Activated T-cell treated with anti-CD3 and anti-CD28 coated beads, Interleukin-2, amount 50 U/mL, for 72 hours (primary cell): ENCODE measurements around the gene CISH. TPM values are rescaled to one million over a fixed set of nuclear protein-coding genes. Genes with fewer than 3 reads are reported as not detected.

Experiments used
- ATAC-seq, 2 donors: fragments of 150-1000 bp; cut with Tn5 transposase; replicated peaks in 1 of 2; 2 replicates each; pipeline ENCODE4 v1.10.0; 2021; ENCODE audit warnings: moderate library complexity in 2 of 2, mild to moderate bottlenecking in 1 of 2
- DNase-seq, 2 donors: peaks; one replicate each; pipeline ENCODE4 v3.0.0; 2021 to 2022; ENCODE audit warnings: mixed read lengths in 1 of 2
- H3K27ac Mint-ChIP-seq: one replicate; pipeline ENCODE4 v1.8.0; 2022; ENCODE audit warnings: mild to moderate bottlenecking, moderate library complexity, mixed read lengths
- H3K27me3 Mint-ChIP-seq: one replicate; pipeline ENCODE4 v1.8.0; 2022; ENCODE audit warnings: low read depth, mixed read lengths
- H3K36me3 Mint-ChIP-seq, 2 donors: one replicate each; pipeline ENCODE4 v1.8.0; 2022; ENCODE audit warnings: mixed read lengths in 2 of 2, mild to moderate bottlenecking in 1 of 2; ENCODE audit not compliant: insufficient read depth in 2 of 2
- H3K4me1 Mint-ChIP-seq: one replicate; pipeline ENCODE4 v1.8.0; 2022; ENCODE audit warnings: low read depth, mixed read lengths
- H3K4me3 Mint-ChIP-seq, 2 donors: one replicate each; pipeline ENCODE4 v1.8.0; 2022; ENCODE audit warnings: mild to moderate bottlenecking in 2 of 2, mixed read lengths in 2 of 2, moderate library complexity in 2 of 2
- H3K9me3 Mint-ChIP-seq, 2 donors: one replicate each; pipeline ENCODE4 v1.8.0; 2022; ENCODE audit warnings: mixed read lengths in 2 of 2
- total RNA-seq, 2 donors: library from RNA; stranded (reverse); gene quantifications; one replicate each; pipeline ENCODE4 v1.2.3, GENCODE V29; 2022

CISH gene
- total RNA-seq, 2 donors from 2014 or later: 242 to 271 TPM

DNA sequence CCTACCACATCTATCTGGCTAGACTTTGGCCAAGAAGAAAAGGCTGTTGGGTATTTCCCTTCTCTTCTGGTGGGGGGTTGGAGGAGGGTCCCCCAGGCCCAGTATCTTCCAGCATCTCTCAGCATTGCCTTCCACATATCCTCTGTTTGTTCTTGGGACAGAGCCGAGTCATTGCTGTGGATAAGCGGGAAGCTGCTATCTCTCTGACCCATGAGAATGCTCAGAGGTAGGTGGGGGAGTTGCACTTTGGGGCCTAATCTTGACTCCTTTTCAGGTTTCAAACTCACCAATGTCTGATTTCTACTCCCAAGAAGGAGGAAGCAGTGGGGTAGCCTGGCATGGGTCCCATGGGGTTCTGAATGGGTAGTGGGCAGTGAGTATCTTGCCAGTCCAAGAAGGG, 34.2 kb downstream of the CISH start:
- Mint-ChIP-seq H3K27ac (peak overlapping the region; percentile 55), H3K9me3 (no peaks in the 10 kb centered on the region), H3K27me3 (no peaks in the 10 kb centered on the region), H3K4me1 (peaks cover 86% of the 10 kb centered on the region), H3K4me3 (no peak overlapping the region), H3K36me3 (peaks cover 7 to 18% of the 10 kb centered on the region in 2 donors)
- DNase-seq (no peak), ATAC-seq (no peak)

DNA sequence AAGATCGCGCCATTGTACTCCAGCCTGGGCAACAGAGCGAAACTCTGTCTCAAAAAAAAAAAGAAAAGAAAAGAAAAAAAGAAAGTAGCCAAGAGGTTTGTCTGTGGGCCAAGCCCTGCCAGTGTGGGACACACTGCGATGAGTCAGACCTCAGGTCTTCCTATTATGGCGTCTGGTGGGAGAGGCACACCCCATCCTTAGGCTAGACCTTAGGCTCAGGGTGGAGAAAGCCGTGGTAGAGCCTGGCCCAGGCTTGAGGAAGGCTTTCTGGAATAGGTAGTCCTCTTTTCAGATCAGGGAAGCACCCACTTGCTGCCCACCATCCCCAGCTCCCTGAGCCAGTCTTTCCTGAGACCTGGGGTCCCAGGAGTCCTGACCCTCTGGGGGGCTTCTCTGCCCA, 36.2 kb downstream of the CISH start:
- Mint-ChIP-seq H3K27ac (peak overlapping the region; percentile 92), H3K9me3 (no peaks in the 10 kb centered on the region), H3K27me3 (no peaks in the 10 kb centered on the region), H3K4me1 (peaks cover 89% of the 10 kb centered on the region), H3K36me3 (peaks cover 7 to 16% of the 10 kb centered on the region in 2 donors), H3K4me3 (peak overlapping the region; percentile 22 to 95)
- ATAC-seq (no peak), DNase-seq (no peak)

DNA sequence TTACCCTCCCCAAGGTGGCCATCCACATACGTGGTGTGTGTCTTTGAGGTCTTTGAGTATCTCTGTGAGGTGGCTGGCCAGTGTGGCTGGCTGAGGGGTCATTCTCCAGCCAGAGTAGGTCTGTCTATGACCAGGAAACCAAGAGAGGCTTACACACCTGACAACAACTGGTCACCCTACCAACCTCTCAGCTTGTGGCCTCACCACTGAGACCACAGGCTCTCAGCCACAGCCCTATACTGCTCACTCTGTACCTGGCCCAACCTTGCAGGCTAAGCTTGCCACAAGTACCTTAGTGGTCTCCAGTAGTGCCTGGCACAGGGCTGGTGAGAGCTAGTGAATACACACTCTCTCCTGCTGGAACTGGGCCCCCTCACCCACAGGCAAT, 37.1 kb downstream of the CISH start:
- peak overlapping the region; percentile 95 to 96 for H3K4me3 Mint-ChIP-seq
- ATAC-seq (peak; percentile 17 to 34), DNase-seq (peak; percentile 78 to 80)
- peaks cover 81% of the 10 kb centered on the region for H3K4me1 Mint-ChIP-seq
- H3K9me3 Mint-ChIP-seq: no peaks in the 10 kb centered on the region
- H3K27me3 Mint-ChIP-seq: no peaks in the 10 kb centered on the region
- peaks cover 9 to 16% of the 10 kb centered on the region in 2 donors for H3K36me3 Mint-ChIP-seq
- H3K27ac Mint-ChIP-seq: peak overlapping the region; percentile 92

DNA sequence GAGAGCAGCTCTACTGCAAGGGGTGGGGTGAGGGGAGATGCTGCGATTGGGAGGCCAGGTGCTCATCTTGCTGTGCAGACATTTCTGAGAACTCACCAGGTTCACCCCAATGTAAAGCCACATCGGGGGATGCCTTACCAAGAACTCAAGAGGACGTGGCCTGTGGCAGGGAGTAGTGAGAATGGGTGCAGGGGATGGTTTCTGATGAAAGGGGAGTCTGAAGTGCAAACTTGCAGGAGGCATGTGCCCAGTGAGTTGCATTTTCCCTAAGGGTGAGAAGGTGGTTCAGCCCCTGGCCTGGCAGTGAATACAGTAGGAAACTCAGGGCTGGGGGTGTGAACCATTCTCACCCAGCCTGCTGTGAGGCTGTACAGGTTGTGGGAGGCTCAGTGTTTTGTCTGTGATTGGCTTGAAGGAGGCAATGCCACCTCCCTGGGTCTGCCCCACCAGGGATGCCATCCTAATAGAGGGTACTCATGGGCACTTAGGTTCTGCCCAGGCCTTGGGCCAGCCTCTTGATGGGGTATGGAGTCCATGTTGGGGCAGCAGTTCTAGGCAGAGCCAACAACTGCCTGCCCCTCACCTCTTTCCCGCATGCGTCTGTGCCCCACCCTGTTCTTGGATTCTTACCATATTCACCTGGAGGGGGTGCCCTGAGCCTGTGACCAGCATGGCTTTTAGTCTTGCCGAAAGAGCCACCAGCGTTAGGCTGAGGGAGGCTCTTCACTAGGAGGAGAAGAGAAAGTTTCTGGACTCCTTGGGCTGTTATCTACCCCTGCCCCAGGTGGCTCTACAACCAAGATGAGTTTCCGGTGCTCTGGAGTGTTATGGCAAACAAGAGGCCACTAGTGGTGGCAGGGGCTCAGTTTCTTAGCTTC, 37.8 kb downstream of the CISH start:
- Mint-ChIP-seq H3K27me3 (no peaks in the 10 kb centered on the region), H3K36me3 (peaks cover 10 to 15% of the 10 kb centered on the region in 2 donors), H3K4me1 (peaks cover 75% of the 10 kb centered on the region), H3K4me3 (peak overlapping the region; percentile 95 to 96), H3K27ac (peak overlapping the region; percentile 92), H3K9me3 (no peaks in the 10 kb centered on the region)
- peak; percentile 88 to 91 for DNase-seq
- ATAC-seq: peak; percentile 58 to 61

DNA sequence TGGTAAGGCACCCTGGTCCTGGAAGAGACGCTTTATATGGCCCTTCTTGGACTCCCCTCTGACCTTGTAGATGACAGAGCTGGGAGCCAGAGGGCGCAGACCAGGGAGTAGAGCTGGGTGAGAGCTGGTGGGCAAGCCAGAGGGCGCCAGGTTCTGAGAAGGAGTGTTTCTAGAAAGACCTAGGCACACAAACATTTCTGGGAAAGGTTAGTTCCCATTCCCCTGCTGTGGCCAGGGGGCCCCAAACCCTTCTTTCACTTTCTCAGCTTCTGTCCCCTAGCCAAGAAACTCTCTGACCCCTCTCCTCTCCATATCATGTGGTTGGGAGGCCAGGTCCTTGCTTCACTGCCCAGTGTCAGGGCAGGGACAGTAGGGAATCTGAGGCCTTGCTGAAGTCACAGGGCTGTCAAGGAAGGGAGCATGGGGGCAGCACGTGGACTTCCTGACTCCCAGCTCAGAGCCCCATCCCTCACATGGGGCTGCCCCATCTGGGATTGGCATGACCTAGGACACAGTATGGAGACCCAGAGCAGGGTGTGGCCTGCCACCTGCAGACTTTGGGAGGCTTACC, 38.7 kb downstream of the CISH start:
- peak; percentile 71 to 78 for DNase-seq
- Mint-ChIP-seq H3K27me3 (no peaks in the 10 kb centered on the region), H3K27ac (peak overlapping the region; percentile 92), H3K36me3 (peaks cover 10 to 15% of the 10 kb centered on the region in 2 donors), H3K4me3 (peak overlapping the region; percentile 95 to 96), H3K9me3 (no peaks in the 10 kb centered on the region), H3K4me1 (peaks cover 79% of the 10 kb centered on the region)
- peak; percentile 13 to 19 for ATAC-seq

DNA sequence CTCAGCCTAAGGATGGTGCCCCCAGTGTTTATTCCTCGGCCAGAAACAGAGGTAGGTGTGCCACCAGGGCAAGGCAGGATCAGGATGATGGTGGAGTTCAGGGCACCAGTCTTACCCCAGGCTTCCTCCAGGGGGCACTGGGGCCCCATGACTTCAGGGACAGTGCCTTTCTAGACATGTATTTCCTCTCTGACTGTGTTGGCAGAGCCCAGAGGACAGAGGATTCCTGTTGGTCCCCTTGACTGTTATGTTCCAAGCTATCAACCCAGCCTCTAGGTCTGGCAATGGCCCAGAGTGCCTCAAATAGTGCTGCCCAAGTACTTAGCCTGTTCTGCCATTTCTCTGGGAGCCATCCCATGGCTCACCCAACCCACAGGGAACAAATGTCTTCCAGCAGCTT, 39.4 kb downstream of the CISH start:
- H3K36me3 Mint-ChIP-seq: peaks cover 10 to 11% of the 10 kb centered on the region in 2 donors
- H3K27me3 Mint-ChIP-seq: no peaks in the 10 kb centered on the region
- ATAC-seq (peak; percentile 21 to 24), DNase-seq (peak; percentile 85 to 87)
- H3K4me3 Mint-ChIP-seq: peak overlapping the region; percentile 95 to 96
- no peaks in the 10 kb centered on the region for H3K9me3 Mint-ChIP-seq
- peaks cover 75% of the 10 kb centered on the region for H3K4me1 Mint-ChIP-seq
- peak overlapping the region; percentile 92 for H3K27ac Mint-ChIP-seq

DNA sequence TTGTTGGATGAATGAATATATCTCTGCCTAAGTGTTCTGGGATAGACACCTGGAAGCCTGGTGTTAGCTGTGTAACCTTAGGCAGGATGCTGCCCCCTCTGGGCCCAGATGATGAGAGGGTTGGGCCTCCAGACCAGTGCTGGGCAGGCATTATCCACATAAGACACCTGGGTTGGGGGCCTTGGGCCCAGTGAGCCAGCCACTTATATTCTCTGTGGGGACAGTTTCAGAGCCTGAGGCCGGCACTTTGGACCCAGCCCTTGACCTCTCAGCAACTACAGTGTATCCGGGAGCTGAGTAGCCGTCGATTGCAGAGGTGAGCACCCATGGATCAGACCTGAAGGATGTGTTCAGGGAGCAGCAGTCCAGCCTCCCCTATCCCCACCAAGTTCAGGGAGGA, 40.1 kb downstream of the CISH start:
- peak overlapping the region; percentile 95 to 96 for H3K4me3 Mint-ChIP-seq
- DNase-seq: peak in 1 of 2 donors; percentile 21
- H3K27ac Mint-ChIP-seq: peak overlapping the region; percentile 92
- H3K4me1 Mint-ChIP-seq: peaks cover 77% of the 10 kb centered on the region
- peaks cover 10 to 11% of the 10 kb centered on the region in 2 donors for H3K36me3 Mint-ChIP-seq
- no peaks in the 10 kb centered on the region for H3K27me3 Mint-ChIP-seq
- ATAC-seq: no peak
- H3K9me3 Mint-ChIP-seq: no peaks in the 10 kb centered on the region

DNA sequence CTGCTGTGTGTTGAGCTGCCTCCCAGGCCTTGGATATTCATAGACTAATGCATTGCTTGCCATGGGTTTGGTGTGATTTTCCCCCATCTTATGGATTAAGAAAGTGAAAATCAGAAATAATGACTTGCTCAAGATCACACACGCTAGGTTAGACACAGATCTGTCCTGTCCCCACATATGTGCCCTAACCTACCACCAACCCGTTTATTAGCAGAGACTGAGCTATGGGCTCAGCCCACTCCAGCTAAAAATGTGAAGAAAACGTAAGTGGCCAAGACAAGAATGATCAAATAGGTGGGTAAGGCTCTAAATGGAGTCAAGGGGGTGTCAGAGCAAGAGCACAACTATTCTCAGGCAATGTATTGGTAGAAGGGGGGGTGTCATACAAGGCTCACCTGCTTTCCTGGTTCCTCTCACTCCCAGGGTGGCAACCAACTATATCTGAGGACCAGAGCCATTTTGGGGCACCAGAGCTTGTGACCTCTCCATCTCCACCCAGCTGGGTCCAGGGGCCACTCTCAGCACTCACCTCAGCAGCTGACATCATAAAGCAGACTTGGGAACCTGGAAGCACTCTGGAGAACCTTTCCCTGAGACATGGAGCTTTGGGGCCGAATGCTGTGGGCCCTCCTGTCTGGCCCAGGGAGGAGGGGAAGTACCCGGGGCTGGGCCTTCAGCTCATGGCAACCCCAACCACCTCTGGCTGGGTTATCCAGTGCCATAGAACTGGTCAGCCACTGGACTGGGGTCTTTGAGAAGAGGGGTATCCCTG, 40.9 kb downstream of the CISH start:
- Mint-ChIP-seq H3K4me1 (peaks cover 75% of the 10 kb centered on the region), H3K36me3 (peaks cover 8 to 9% of the 10 kb centered on the region in 2 donors), H3K27ac (peak overlapping the region; percentile 92), H3K4me3 (peak overlapping the region; percentile 95 to 96), H3K27me3 (no peaks in the 10 kb centered on the region), H3K9me3 (no peaks in the 10 kb centered on the region)
- DNase-seq (no peak), ATAC-seq (no peak)

DNA sequence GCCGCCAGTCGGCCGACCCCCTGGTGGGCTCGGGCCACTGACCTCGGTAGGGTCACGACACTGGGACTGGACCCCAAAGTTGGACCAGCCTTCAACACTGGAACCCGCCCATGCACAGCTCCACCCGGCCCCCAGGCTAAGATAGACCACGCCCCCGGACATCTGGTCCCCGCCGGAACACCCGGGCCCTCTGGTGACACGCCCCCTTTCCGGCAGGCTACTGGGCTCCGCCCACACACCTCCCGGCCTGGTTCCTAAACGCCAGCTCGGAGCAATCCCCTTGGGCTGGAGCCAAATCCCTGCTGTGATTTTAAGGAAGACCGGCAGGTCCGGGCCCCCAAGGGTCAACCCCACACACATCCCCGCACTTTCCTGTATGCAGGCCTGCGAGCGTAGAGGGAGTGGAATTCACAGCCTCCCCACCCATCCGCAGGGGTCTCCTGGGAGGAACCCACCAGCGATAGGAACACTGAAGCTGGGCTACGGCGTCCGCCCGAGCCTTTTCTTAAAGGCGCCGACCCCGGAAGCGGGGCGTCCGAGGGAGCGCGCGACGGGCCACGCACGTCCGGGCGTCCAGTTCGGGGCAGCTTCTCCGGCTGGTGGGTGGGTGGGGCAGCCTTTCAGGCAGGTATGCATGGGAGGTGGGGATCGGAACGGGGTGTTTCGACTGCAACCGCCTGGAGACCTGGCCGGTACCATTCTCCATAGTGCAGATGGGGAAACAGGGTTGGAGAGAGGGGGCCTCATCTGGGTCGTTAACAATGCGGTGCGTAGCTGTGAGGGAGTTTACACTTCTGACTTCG, 42.4 kb downstream of the CISH start, which contains the start of gene HEMK1:
HEMK1 (plus strand) TSS at position 576 of the 803 bp plus-strand sequence. CDS start 1,583 bp downstream, outside the sequence.
- peaks cover 69% of the 10 kb centered on the region for H3K4me1 Mint-ChIP-seq

DNA sequence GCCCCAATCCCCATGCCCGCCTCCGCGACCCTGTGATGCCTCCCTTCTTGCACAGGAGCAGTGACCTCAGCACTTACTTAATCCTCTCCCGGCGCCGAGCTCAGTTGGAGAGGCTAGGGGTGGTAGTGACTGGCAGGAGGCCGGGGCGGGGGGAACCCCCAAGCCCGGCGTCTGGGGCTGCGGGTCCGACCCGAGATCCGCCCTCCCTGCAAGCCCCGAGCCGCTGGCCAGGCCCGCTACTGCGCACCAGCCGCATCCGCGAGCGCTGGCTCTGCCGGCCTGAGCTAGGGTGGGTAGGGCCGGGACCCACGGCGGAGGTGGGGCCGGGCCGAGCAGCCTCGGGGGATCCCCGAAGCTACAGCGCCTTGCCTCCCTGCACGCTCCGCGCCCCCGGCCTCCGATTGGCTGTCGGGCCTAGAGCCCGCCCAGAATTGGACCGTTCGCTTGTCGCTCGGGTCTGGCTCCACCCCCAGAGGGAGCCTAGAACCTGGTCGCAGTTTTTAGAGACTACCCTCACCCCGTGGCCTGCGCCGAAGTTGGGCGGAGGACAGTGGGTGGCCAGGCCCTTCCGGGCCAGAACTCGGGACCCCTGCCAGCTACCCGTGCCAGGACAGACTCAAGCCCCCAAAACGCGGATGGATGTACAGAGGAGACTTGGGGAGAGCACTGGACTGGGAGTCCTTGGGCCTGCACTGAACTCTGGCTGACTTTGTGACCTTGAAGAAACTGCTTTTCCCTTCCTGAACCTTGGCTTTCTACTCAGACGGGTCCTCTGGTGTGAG, 44.0 kb downstream of the CISH start, which contains the start of gene C3orf18:
C3orf18 (minus strand) TSS at position 362 of the 782 bp plus-strand sequence. CDS start 2,048 bp downstream, outside the sequence.
- Mint-ChIP-seq H3K27ac (peak within 1 kb of the TSS; percentile 97), H3K27me3 (no peaks in the 10 kb centered on the region), H3K4me3 (peak within 1 kb of the TSS; percentile 95 to 96), H3K4me1 (peaks cover 65% of the 10 kb centered on the region), H3K9me3 (no peaks in the 10 kb centered on the region), H3K36me3 (peaks cover 3 to 6% of the 10 kb centered on the region in 2 donors)
- ATAC-seq: peak; percentile 76
- DNase-seq: peak; percentile 97 to 98

More for the DNA sequence above, 42.4 kb downstream of the CISH start, which contains the start of gene HEMK1:
- H3K4me3 Mint-ChIP-seq: peak within 1 kb of the TSS; percentile 95 to 96
- H3K27ac Mint-ChIP-seq: peak within 1 kb of the TSS; percentile 92
- DNase-seq (peak; percentile 99), ATAC-seq (peak; percentile 45 to 47)
- H3K9me3 Mint-ChIP-seq: no peaks in the 10 kb centered on the region
- H3K36me3 Mint-ChIP-seq: peaks cover 4 to 6% of the 10 kb centered on the region in 2 donors
- no peaks in the 10 kb centered on the region for H3K27me3 Mint-ChIP-seq

DNA sequence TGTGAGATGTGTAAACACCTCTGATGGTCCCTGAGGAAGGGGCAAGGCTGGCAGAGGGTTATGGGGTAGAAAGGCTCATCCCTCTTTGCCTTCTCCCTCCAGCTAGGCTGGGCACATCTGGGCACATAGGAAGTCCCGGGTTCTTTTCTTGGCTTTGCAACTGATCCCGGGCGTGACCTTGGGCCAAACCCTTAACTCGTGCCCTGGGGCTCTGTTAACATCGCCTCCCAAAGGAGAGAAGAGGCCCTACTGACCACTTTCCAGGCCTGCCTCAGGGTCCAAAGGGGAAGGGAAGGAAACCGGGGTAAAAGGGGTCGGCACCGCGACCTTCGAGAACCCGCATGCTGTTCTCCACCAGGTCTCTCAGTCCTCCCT, 44.6 kb downstream of the CISH start:
- Mint-ChIP-seq H3K4me1 (peaks cover 59% of the 10 kb centered on the region), H3K27ac (no peak overlapping the region)

More for the DNA sequence above, 44.6 kb downstream of the CISH start:
- peak overlapping the region; percentile 95 to 96 for H3K4me3 Mint-ChIP-seq
- no peak for ATAC-seq
- DNase-seq: no peak
- H3K27me3 Mint-ChIP-seq: no peaks in the 10 kb centered on the region
- no peaks in the 10 kb centered on the region for H3K9me3 Mint-ChIP-seq
- H3K36me3 Mint-ChIP-seq: peaks cover 3 to 6% of the 10 kb centered on the region in 2 donors
